CD4-positive, alpha-beta T cell treated with Interleukin-17A for 4 hours (primary cell): ENCODE results near the gene GID8.

Source experiments
- DNase-seq: peaks from one replicate; pipeline ENCODE4 v3.0.0-alpha.2; 2020; ENCODE audit warnings: mixed read lengths

Gene GID8

GRCh38 chr20:62989201-62989601, 51.3 kb downstream of the GID8 start:
- DNase-seq, result no peak

DNA sequence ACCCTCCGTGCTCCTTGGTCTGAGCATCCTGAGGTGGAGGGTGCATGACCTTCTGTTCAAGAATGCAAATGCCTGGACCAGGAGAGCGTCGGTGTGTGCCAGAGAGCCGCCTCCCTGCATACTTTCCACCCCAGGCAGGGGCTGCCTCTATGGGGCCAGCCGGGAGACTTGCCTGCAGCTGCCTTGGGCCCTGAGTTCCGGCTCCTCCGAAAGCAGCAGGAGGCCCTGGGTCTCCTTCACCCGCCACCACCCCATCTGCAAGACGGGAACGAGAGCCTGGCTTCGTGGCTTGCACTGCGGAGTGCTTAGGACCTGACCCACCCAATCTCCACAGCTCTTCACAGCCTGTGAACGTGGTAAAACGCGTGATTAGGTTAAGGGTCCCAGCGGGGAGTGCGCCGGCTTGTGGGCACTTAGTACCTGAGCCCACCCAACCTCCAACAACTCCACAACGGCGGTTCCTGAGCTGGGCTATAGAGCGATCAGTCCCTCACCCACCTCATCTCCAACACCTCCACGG, 52.4 kb downstream of the GID8 start:
- no peak for DNase-seq

DNA sequence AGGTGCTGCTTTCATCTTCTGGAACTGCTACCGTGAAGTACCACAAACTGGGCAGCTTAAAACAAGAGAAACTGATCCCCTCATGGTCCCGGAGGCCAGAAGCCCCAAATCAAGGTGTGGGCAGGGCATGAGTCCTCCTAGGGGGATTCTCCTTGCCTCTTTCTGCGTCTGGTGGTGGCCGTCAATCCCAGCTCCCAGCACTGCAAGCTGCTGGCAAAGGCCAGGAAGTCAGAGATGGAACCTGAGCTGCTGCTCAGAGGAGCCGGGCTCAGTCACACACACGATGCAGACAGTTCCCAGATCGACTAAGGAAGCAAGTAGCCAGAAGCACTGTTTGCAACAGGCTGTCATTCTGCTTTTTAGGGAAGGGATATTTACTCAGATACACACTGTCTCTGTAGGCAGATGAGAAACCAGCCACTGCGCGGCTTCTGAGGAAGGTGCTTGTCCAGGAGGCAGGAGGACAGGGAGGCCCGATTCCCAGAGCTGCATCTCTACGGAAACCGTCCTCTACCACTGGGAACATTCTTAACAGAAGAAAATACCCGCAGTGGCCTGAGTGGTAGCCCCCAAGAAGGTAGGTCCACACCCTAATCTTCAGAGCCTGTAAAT, 53.4 kb downstream of the GID8 start:
- DNase-seq, result no peak

DNA sequence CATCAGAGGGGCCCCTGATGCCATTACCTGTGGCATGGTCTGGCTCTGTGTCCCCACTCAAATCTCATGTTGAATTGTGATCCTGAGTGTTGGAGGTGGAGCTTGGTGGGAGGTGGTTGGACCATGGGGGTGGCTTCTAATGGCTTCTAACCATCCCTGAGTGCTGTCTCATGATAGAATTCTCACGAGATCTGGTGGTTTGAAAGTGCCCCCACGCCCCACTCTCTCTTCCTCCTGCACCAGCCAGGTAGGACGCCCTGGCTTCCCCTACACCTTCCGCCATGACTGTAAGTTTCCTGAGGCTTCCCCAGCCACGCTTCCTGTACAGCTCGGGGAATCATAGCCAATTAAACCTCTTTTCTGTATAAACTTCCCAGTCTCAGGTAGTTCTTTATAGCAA, 53.9 kb downstream of the GID8 start:
- DNase-seq, result no peak

DNA sequence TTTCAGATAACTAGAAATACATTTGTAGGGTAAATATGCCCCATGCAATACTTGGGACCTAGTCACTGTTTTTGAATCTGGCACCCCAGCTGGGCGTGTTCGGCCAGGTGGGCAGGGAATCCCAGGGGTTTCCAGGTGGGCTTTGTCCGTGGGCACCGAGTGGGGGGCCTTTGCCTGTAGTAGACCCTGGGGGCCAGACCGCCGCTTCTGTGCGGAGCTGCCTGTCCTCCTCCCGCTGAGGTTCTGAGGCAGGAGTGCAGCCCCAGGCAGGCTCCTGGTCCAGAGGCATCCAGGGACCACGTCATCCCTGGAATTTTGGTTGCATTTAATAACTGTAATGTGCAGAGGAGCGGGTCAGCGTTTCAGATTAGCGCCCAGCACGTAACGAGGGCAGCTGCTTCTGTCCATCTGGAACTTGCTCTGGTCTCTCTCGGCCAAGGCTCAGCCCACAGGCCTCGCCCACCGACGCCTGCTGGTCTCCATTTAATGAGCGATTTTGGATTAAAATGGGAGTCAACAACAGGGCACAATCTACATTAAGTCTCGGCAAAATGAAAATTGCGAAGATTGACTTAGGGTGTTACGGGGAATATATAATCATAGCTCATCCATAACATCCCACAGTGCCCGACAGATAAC, 56.0 kb downstream of the GID8 start:
- DNase-seq, result no peak

DNA sequence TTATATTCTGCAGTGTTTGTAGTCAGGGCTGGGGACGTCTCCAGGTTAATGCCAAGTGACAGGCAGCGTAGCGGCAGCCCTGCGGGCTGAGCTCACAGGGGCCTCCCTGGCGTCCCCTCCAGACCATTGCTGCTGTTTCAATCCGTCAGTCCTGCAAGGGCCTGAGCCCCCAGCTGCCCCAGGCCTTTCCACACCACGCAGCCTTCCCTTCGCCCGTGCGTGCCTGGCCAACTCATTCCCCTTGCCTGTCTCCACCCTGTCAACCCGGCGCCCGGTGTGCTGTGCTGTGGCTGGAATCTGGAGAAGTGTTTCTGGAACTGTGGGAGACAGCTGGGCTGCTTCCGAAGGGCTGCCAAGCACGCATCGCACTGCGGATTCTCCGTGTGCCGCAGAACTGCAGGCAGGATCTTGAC, 56.9 kb downstream of the GID8 start:
- no peak for DNase-seq

GRCh38 chr20:62995481-62995880, 57.5 kb downstream of the GID8 start:
- no peak for DNase-seq

DNA sequence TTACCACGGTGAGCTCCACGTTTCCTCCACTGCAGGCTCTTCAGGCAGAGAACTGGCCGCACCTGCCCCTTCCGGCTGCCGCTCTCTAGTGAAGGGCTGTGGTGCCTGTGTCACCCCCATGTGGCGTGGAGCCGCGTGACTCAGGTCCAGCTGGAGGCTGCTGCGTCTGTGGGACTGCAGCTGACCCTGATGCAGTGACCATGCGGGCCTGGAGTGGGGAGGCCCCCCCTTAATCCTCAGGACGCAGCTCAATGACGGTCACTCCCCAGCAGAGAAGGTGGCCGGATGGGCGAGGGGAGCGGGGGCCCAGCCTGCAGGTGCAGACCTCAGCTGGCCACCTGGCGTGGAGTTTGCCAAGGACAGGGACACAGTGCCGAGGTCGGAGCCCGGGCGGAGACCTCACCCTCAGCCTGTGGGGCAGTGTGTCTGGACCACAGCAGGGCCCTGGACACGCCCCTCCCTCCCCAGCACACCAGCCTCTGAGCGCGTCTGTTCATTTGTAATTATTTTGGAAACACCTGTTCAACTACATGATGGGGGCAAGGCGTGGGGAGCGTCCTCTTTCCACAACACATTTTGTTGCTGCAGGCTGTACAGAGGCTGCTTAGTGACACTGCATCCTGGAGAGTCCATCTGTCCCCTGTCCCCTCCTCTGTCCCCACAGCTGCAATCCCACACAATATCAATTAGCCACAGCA, 58.1 kb downstream of the GID8 start:
- no peak for DNase-seq

GRCh38 chr20:62996596-62996982, 58.6 kb downstream of the GID8 start:
- no peak for DNase-seq

DNA sequence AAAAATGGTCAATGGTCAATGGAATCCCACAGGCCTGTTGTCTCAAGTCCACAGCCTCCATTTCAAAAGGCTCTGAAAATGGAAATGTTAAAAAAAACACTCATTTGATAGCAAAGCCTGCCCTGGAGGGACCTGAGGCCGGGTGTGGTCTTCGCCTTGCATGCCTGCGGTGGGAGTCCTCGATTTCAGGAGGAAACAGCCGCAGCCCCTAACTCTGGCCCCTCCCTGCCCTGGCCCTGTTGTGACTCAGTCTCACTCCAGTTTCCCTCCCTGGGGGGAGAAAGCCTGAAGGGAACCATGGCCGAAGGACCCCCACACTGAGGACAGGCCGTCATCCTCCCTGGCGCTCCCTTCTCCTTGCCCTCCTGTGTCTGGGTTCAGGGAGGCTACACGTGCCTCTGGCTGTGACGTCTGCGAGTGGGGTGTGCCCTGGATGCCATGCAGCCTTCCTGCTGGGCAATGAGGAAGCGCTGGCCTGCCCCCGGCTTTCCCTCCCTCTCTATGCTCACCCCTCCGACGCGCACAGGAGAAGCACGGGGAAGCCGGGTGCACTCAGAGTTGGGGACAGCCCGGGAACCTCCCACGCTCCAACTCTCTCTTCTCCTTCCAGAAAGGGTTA, 59.6 kb downstream of the GID8 start:
- no peak for DNase-seq
